Bronchial epithelial cell (primary cell): Measurements from ENCODE around the gene RPP21. TPM values are rescaled to one million over a fixed set of nuclear protein-coding genes. Genes with fewer than 3 reads are reported as not detected.

Experiments used
- DNase-seq: peaks from one replicate; pipeline ENCODE4 v3.0.0-alpha.2; 2010; ENCODE audit warnings: low read depth
- FAIRE-seq: peaks from 2 replicates; lab custom pipeline; 2011; peaks lifted over from hg19 to GRCh38; lab: Jason Lieb, UNC
- H3K27me3 ChIP-seq: 2 replicates; pipeline ENCODE4 v1.5.1; 2011; ENCODE audit warnings: low read length; ENCODE audit not compliant: control insufficient read depth, insufficient read depth
- H3K36me3 ChIP-seq: 2 replicates; pipeline ENCODE4 v1.5.1; 2011; ENCODE audit warnings: low read length; ENCODE audit not compliant: control insufficient read depth, insufficient read depth
- H3K4me3 ChIP-seq: 2 replicates; pipeline ENCODE4 v1.5.1; 2011; ENCODE audit warnings: mild to moderate bottlenecking, low read depth, low read length, control low read depth
- total RNA-seq: library from RNA; depleted of rRNA; stranded (reverse); fragments of >200 nt; gene quantifications from 2 replicates; pipeline ENCODE4 v1.2.1, GENCODE V29; 2014
- TF ChIP-seq, protein P1 (sequence below): IDR thresholded peaks from 2 replicates; pipeline ENCODE4 v1.5.1; 2011; ENCODE audit warnings: mild to moderate bottlenecking, moderate library complexity, low read length, control low read depth, inconsistent platforms; ENCODE audit not compliant: insufficient read depth, severe bottlenecking

Gene RPP21
- total RNA-seq, 1 donor from 2014 or later: 29.0 TPM

DNA sequence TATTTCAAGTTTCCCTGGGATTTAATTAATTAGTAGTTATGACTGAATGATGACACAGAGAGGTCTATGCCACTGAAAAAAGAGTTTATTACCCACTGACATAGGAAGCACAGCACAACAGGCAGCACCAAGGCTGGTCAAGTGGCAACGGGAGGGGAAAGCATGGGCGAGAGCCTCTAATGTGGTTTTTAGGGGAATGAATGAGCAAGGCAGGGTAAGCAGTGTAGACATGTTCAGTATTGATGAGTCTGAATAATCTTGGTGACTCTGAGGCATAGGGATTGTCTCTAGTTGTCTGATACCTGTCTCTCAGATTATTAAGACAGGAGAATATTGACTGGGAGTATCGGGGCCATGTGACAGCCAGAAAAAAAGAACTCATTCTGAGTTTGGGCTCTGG lies 46.3 kb downstream of the RPP21 start:
- no peak overlapping the region for H3K4me3 ChIP-seq
- DNase-seq (no peak), FAIRE-seq (no peak)
- H3K36me3 ChIP-seq: no peaks in the 10 kb centered on the region
- peaks cover 13% of the 10 kb centered on the region for H3K27me3 ChIP-seq
- TF ChIP-seq, protein P1, sequence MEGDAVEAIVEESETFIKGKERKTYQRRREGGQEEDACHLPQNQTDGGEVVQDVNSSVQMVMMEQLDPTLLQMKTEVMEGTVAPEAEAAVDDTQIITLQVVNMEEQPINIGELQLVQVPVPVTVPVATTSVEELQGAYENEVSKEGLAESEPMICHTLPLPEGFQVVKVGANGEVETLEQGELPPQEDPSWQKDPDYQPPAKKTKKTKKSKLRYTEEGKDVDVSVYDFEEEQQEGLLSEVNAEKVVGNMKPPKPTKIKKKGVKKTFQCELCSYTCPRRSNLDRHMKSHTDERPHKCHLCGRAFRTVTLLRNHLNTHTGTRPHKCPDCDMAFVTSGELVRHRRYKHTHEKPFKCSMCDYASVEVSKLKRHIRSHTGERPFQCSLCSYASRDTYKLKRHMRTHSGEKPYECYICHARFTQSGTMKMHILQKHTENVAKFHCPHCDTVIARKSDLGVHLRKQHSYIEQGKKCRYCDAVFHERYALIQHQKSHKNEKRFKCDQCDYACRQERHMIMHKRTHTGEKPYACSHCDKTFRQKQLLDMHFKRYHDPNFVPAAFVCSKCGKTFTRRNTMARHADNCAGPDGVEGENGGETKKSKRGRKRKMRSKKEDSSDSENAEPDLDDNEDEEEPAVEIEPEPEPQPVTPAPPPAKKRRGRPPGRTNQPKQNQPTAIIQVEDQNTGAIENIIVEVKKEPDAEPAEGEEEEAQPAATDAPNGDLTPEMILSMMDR: no peak

- peak; percentile 80 for FAIRE-seq
- Histone ChIP-seq H3K4me3 (no peak overlapping the region), H3K36me3 (no peaks in the 10 kb centered on the region), H3K27me3 (peaks cover 15% of the 10 kb centered on the region)
- TF ChIP-seq, protein P1: no peak
- DNase-seq: no peak
Measured at GRCh38 chr6:30394139-30394538, 49.2 kb downstream of the RPP21 start.

Other genes starting within 250 kb of the RPP21 start
- gene TRIM31, start 232.1 kb upstream of the RPP21 start, total RNA-seq: 0.13 TPM in 1 of 2 replicates, not detected in the other
- gene TRIM40, start 209.0 kb upstream of the RPP21 start, total RNA-seq: not detected in 2 replicates
- gene TRIM10, start 183.9 kb upstream of the RPP21 start, total RNA-seq: not detected in 2 replicates
- gene TRIM15, start 181.6 kb upstream of the RPP21 start, total RNA-seq: not detected in 2 replicates
- gene TRIM26, start 131.8 kb upstream of the RPP21 start, total RNA-seq: 24.7 and 50.2 TPM in 2 replicates
- gene TRIM39, start 18.2 kb upstream of the RPP21 start, total RNA-seq: 8.4 and 11.1 TPM in 2 replicates
- 215 and 232 TPM in 2 replicates for gene HLA-E, start 144.4 kb downstream of the RPP21 start, total RNA-seq
- 21.9 and 35.2 TPM in 2 replicates for gene GNL1, start 211.3 kb downstream of the RPP21 start, total RNA-seq
- 1.9 and 2.1 TPM in 2 replicates for gene PRR3, start 212.1 kb downstream of the RPP21 start, total RNA-seq
- gene ABCF1, start 226.3 kb downstream of the RPP21 start, total RNA-seq: 31.9 and 35.1 TPM in 2 replicates